HG02840 (cell line): ENCODE results near the gene VRTN.
"Not testable (repeated sequence)": the region's sequence is repeated elsewhere in the genome, so short reads cannot be mapped to it uniquely, and the experiment has no call there.

Experiments
- ATAC-seq: cut with Tn5 transposase; IDR thresholded peaks from one replicate; pipeline ENCODE4 v1.9.1; 2021; ENCODE audit warnings: mild to moderate bottlenecking, moderate library complexity, moderate number of reproducible peaks; ENCODE audit not compliant: unreplicated experiment, low FRiP score

Gene VRTN

DNA sequence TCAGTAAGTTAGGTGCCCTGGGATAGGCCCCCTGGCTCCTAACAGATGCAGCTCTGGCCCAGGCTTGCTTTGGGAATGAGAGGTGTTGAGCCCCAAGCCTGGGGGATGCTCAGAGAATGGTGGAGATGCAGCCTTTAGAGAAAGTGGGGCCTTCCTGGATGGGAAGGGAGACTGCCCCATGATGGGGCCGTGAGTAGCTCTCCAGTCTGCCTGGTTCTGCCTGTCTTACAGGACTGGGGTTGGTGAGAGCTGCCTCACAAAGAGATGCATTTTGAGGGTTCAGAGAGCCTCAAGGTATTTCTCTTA is 523 bp upstream of the VRTN start:
- ATAC-seq, result no peak

DNA sequence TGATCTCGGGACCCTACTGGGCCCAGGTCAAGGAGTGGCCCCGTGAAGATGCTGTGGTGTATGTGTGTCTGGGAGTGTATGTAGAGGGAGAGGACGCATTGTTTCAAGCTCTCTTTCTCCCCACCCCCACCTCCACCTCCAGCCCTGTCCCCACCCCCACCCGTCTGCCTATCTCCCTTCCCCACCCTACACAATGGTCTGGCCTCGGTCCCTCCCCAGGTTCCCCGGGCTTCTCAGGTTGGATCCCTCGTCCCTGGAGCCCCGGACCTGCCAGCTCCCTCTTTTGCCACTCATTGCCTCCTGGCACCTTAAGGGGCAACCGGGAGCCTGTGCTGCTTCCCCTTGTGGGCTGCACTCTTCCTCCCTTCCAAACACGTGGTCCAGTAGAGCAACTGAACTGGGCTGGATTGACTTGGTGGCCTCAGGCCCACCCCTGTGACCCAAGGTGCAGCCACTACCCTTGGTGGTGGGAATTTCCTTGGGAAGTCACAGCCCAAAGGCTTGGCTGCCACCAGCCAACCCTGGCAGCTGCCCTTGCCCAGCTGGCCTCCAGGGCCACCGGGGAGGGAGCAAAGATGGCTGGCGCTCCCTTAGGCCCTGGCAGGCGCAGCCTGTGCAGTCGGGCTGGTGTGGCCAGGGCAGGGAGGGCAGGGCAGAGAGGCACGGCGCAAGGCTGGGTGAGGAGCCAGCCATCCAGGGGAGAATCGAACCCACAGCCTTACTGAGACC is 628 bp downstream of the VRTN start:
- ATAC-seq, result no peak

DNA sequence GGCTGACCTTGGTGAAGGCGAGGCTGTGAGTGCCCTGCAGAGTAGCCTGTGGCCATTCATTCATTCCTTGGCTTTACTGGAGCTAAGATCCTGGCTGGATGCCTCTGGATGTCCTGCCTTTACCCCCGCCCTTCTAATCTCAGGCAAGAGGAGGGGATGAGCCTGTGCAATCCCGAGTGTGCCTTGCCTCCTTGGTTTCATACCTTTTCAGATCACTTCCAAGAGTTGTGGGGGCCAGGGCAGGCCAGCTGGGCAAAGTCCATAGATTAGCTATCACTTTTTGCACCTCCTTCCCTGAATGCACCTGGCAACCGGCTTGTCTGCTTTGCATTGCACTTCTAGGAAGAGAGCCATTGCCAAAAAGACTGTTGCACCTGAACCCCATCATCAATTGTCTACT is 1.5 kb downstream of the VRTN start:
- no peak for ATAC-seq

DNA sequence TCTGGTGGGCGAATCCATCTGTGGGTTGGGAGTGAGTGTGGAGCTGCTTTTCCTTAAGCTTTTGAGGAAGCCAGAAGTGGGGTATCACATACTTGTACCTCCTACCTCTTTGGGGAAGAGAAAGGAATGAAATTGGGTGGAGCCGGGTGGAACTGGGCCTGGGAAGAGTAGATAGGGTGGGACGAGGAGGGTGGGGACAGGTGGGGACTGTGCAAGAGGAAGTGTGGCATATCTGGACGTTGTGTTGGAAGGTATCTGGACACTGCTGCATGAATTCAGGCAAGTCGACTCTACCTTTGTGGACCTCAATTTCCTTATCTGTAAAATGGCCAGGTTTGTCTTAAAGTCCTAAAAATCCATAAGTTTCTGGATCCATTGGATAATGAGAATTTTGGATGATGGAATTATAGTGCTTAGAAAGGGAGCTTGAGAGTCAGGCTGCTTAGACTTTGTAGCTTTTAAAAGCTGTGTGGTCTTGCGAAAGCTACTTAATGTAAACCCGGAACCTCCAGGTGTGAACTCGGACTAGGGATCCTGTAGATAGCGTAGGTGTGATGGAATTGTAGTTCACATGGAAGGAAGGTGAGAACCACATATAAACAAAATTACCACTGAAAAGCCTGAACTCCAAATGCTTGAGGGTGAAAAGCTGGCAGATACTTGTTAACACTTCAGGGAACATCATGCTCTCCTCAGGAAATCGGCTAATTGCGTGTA is 2.1 kb downstream of the VRTN start:
- ATAC-seq, result no peak

DNA sequence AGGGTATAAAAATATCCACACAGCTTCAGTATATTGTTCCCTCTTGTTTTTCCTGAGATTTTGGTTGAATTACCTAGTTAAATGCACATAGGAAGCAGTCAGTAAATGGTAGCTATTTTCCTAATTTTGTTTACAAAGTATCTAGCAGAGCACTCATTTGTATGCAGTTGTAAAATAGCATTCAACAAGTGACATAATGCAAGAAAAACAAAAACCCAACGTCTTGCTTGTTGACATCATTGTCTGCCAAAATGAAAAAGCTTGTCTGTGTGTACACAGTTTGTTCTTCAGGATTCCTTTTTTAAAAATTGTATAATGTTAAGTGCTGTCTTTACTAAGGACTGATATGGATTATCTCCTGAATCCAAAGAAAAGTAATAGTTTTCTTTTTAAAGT is 2.7 kb downstream of the VRTN start:
- no peak for ATAC-seq

DNA sequence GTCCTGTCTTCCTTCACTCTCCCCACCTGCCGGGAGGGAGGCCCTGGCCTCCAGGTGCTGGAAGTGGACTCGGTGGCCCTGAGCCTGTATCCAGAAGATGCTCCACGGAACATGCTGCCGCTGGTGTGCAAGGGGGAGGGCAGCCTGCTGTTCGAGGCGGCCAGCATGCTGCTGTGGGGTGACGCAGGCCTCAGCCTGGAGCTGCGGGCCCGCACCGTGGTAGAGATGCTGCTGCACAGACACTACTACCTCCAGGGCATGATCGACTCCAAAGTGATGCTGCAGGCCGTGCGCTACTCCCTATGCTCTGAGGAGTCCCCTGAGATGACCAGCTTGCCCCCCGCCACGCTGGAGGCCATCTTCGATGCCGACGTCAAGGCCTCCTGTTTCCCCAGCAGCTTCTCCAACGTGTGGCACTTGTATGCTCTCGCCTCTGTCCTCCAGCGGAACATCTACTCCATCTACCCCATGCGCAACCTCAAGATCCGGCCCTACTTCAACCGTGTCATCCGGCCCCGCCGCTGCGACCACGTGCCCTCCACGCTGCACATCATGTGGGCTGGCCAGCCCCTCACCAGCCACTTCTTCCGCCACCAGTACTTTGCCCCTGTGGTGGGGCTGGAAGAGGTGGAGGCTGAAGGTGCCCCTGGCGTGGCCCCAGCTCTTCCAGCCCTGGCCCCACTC is 8.8 kb downstream of the VRTN start:
- no peak for ATAC-seq

DNA sequence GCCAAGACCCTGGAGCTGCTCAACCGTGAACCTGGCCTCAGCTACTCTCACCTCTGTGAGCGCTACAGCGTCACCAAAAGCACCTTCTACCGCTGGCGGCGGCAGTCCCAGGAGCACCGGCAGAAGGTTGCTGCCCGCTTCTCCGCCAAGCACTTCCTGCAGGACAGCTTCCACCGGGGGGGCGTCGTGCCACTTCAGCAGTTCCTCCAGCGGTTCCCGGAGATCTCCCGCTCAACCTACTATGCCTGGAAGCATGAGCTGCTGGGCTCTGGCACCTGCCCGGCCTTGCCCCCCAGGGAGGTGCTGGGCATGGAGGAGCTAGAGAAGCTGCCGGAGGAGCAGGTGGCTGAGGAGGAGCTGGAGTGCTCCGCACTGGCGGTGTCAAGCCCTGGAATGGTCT is 9.3 kb downstream of the VRTN start:
- no peak for ATAC-seq

DNA sequence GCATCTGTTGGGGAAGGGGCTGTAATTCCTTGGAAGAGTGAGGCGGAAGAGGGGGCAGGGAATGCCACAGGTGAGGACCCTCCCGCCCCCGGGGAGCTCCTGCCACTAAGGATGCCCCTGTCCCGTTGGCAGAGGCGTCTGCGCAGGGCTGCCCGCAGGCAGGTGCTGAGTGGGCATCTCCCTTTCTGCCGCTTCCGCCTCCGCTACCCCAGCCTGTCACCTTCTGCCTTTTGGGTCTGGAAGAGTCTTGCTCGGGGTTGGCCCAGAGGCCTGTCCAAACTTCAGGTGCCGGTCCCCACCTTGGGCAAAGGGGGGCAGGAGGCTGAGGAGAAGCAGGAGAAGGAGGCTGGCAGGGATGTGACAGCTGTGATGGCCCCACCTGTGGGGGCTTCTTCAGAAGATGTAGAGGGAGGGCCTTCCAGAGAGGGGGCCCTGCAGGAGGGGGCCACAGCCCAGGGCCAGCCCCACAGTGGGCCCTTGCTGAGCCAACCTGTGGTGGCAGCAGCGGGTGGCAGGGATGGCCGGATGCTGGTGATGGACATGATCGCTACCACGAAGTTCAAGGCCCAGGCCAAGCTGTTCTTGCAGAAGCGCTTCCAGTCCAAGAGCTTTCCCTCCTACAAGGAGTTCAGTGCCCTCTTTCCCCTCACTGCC is 10.0 kb downstream of the VRTN start:
- ATAC-seq, result no peak

DNA sequence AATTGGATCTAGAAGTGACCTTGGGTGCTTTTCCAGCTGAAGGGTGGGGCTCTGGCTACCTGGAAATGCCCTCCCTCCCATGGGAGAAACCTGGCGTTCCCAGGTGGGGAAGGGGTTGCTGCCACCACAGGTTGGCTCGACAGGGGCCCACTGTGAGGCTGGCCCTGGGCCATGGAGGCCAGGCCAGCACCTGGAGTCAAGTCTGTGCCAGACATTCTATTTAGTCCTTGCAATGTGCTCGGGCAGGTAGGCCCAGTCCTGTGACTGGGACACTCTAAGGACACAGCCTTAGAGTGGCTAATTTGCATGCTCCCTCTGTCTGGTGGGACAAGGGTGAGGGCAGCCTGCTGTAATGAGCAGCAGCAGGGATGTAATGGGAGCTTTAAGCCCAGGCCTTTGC is 11.9 kb downstream of the VRTN start:
- no peak for ATAC-seq

DNA sequence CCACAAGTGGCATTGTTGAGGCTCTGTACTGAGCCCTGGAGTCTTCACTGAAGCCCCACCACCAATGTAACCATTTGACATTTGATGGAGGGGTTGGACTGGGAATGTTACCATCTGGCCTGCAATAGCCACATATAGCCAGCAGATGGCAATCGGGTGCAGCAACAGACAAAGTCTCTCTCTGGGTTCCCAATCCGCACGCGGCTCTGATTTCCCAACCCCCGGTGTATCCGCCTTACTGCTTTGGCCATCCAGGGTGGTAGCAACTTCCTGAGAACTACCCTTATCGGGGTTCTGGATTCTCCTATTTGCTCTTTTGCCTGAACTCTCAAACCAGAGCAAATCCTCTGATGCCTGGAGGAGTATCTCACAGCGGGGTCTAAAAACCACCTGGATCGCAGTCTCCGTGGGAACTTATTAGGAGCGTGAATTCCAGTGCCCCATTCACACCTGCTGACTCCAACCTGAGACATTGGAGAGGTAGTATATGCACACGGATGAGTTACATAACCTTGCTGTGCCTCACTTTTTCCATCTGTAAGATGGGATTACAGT is 14.2 kb downstream of the VRTN start:
- no peak for ATAC-seq

DNA sequence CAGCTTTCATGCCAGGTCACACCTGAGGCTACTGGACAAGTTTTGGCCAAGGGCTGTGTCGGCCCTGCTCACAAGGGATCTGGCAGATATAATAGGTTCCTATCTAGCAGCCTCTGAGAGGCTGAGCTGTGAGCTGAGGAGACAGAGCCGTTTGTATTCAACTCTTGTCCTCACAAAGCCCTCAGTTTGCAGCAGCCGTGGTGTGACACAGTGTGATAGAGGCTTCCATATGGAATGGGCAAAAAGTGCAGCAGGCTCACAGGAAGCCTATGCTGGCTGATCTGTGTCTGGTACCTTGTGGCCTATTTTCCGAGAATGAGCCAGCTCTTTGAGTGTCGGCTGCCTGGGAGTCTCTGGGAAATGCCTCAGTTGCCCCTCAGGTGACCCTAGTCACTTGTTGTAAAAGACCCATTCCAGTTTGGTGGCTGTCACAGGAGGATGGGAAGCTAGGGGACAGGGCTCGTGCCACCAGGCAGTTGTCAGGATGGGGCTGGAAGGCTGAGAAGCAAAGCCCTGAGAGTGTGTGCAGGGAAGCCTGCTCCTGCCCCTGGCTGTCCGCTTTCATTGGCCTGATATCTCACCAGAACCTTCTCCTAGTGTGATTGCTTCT is 16.1 kb downstream of the VRTN start:
- no peak for ATAC-seq

DNA sequence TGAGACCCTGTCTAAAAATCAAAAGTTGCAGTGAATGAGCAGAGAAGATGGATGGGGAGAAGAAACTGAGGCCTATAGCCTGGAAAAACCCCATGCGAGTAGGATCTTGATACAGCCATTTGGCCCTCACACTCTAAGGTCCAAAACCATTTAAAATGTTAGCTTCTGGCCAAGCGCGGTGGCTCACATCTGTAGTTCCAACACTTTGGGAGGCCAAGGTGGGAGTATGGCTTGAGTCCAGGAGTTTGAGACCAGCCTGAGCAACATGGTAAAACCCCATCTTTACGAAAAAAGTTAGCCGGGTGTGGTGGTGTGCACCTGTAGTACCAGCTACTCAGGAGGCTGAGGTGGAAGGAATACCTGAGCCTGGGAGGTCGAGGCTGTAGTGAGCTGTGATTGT is 19.8 kb downstream of the VRTN start:
- no peak for ATAC-seq

DNA sequence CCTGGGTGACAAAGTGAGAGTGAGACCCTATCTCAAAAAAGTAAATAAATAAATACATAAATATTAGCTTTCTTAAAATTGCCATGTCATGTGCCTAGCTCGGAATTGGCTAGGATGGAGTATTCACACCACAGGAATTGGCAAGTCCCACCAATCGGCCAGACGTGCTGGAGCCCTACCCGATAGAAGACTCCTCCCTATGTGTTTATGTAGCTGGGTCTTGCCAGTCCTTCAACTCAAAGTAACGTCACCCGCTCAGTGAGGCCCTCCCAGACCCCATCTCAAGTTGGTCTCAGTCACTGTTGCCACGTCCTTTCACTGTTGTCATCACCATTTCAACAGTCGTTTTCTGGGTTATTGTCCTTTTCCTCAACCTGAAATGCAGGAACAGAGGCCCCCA is 20.2 kb downstream of the VRTN start:
- ATAC-seq, result no peak

DNA sequence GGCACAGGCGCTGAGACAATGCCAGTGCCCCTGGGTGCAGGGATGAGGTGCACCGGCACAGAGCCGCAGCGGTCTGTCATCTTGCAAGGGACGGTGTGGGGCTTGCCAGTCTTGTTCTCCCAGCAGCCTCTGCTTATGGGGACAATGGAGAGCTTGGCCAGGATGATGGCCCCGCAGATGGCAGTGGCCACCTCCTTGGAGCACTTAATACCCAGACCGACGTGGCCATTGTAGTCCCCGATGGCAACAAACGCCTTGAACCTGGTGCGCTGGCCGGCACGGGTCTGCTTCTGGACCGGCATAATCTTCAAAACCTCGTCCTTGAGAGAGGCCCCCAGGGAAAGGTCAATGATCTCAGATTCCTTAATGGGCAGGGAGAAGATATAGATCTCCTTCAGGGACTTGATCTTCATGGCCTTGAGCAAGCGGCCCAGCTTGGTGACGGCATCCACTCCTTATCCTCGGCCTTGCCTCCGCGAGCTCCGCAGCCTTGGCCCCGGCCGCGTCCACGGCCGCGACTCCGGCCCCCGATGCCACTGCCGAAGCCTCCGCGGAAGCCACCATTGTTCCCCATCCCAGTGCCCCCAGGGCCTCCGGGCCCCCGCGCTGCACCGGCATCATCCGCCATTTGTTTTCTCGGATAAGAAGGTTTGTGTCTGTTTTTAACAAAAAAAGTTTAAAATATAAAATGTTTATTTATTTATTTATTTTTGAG is 29.9 kb downstream of the VRTN start:
- ATAC-seq, result no peak

DNA sequence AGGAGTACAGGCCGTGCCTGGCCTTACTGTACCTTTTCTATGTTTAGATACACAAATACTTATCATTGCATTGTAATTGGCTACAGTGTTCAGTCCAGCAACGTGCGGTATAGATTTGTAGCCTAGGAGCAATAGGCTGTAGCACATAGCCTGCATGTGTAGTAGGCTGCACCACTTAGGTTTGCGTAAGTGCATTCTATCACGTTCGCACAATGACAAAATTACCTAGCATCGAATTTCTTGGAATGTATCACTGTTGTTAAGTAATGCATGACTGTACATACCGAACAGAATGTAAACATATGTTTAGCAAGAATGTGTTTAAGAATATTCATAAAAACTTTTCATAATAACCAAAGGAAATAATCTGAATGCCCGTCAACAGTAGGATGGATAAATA is 31.9 kb downstream of the VRTN start:
- ATAC-seq, result no peak

DNA sequence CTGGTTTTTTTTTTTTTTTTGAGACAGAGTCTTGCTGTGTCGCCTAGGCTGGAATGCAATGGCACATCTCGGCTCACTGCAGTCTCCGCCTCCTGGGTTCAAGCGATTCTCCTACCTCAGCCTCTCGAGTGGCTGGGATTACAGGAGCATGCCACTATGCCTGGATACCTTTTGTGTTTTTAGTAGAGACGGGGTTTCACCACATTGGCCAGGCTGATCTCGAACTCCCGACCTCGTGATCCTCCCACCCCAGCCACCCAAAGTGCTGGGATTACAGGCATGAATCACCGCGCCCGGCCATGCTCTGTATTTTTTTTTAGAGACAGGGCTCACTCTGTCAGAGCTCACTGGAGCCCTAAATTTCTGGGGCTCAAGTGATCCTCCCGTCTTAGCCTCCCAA is 32.6 kb downstream of the VRTN start:
- ATAC-seq, result no peak

DNA sequence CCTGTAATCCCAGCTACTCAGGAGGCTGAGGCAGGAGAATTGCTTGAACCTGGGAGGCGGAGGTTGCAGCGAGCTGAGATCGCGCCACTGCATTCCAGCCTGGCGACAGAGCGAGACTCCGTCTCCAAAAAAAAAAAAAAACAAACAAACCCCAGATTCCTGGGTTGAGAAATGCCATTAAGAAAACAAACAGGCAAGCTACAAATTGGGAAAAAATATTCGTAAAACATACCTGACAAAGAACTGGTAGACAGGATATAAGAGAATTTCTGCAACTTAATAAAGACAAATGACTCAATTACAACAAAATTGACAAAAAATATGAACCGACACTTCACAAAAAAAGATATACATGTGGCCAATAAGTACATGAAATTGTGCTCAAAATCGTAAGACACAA is 33.3 kb downstream of the VRTN start:
- not testable (repeated sequence) for ATAC-seq

DNA sequence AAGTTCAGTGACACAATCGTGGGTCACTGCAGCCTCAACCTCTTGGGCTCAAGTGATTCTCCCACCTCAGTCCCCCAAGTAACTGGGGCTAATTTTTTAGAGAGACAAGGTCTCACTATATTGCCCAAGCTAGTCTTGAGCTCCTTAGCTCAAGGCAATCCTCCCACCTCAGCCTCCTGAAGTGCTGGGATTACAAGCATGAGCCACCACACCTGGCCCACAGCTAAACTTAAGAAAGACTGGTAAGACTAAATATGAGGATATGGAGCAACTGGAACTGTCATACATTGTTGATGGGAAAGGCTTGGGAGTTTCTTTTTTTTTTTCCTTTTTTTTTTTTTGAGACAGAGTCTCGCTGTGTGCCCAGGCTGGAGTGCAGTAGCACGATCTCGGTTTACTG is 34.0 kb downstream of the VRTN start:
- ATAC-seq, result no peak

DNA sequence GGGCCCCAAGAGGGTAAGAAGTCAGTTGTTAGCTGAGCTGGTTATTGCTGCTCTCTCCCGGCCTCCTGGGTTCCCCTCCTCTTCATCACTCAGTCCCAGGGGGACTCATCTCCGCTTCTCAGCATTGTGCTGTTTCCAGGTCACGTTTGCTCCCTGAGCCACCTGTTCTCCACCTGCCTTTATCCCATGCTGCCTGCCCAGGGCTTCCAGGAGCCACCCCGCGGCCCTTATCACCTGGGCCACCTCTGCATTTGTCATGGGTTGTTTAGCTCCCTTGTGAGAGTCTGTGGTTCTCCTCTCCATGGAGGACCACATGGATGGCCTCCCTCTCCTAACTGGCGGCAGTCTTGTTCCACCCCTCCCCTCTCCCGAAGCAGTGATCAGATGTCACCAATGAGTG is 41.7 kb downstream of the VRTN start:
- no peak for ATAC-seq

DNA sequence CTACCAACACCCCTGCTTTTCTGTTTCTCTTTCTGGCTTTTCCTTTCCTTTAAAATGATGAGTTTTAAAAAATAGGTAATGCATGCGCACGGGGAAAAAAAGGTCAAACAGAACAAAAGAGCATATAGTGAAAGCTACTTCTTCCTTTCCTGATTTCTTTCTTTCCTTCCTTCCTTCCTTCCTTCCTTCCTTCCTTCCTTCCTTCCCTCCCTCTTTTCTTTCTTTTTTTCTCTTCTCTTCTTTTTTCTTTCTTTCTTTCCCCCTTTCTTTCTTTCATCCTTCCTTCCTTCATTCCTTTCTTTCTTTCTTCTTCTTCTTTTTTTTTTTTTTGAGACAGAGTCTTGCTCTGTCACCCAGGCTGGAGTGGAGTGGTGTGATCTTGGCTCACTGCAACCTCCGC is 42.2 kb downstream of the VRTN start:
- not testable (repeated sequence) for ATAC-seq
